ENCODE measurements around the gene FTO. TPM values are rescaled to one million over a fixed set of nuclear protein-coding genes. Genes with fewer than 3 reads are reported as not detected.

FTO gene
- total and polyA plus RNA-seq, 3 donors from 2014 or later = 32.4 to 64.7 (median 50.3) TPM

DNA sequence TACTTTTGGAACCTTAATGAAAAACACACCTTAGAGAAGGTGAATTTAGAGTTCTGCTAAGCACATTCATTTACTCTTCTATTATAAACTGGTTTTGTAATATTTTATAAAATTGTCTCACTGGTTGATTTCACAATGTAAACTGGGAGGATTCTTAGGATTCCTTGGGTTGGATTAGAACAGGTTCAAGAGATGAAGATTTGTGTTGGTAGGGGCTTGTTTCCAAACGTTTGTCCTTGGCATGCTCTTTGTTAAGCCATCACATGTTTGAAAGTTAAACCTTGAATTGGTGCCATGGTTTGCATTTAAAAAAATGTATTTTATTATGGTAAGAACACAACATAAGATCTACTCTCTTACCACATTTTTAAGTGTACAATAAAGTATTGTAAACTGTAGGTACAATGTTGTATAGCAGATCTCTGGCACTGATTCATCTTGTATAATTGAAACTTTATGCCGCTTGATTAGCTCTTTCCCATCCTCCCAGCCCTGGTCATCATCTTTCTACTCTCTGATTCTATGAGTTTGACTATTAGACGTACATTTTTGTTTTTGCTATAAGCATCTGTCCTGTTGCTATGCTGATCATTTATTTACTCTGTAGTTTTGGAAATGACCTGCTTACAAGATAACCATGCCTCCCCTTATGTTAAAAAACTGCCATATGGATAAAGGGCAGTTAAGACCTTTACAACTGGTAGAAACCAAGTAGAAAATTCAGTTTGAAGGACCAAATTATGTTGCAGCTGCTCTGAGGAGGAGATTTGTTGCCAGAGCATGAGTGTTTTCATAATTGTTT is 9.6 kb downstream of the FTO start:
- TF ChIP-seq, protein P1, sequence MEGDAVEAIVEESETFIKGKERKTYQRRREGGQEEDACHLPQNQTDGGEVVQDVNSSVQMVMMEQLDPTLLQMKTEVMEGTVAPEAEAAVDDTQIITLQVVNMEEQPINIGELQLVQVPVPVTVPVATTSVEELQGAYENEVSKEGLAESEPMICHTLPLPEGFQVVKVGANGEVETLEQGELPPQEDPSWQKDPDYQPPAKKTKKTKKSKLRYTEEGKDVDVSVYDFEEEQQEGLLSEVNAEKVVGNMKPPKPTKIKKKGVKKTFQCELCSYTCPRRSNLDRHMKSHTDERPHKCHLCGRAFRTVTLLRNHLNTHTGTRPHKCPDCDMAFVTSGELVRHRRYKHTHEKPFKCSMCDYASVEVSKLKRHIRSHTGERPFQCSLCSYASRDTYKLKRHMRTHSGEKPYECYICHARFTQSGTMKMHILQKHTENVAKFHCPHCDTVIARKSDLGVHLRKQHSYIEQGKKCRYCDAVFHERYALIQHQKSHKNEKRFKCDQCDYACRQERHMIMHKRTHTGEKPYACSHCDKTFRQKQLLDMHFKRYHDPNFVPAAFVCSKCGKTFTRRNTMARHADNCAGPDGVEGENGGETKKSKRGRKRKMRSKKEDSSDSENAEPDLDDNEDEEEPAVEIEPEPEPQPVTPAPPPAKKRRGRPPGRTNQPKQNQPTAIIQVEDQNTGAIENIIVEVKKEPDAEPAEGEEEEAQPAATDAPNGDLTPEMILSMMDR (IDR thresholded peaks at IDR 0.05) = no peak
- no peak for TF ChIP-seq POLR2A (IDR thresholded peaks at IDR 0.05)
- Histone ChIP-seq H3K4me3 (no peak overlapping the region), H3K36me3 (ENCODE audit: low read depth, missing control alignments) (no peaks in the 10 kb centered on the region), H3K27ac (no peak overlapping the region), H3K4me1 (peaks cover 12% of the 10 kb centered on the region), H3K27me3 (no peaks in the 10 kb centered on the region), H3K9me3 (no peaks in the 10 kb centered on the region)
- WGBS, 2 donors = 54 to 59% methylated on average over 3 of the region's 3 CpGs
- no peak for DNase-seq
- intact Hi-C loops (cut with DNase I; ENCODE audit: low total_unique reads) = no loop called here

DNA sequence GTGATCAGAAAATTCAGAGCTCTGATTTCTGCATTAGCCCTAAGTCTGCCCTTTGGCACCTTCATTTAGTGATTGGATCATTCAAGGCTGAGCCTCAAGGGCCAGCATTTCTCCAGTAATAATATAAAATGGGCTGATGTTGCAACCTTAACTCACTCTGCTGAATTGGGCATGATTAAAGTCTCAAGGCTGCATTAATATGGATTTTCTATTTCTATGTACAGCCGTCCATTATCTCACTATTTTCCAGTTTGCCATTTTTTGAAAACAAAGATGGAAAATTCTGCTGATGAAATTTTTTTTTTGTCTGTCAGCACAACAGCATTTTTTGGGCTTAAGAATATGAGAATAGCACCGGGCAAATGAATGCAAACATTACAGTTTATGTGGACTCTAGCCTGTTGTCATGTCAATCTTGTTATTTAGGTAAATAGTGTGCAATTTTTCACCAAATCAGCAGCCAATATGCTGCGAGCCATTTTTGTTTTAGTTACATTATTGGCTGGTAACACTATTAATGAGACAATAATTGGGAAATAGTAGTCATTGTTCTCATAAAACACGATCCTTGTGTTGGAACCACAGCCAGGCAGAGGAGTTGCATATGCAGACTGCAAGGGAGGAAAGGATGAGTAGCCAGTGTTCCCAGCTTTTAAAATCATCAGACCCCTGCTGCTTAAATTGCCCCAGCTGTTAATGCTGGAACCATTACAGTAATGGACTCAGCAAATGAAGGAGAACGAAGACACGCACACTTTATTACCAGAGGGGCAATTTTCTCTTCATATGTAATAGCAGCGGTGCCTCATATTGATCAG is 10.5 kb downstream of the FTO start:
- TF ChIP-seq, protein P1 (IDR thresholded peaks at IDR 0.05) = no peak
- no peak for TF ChIP-seq POLR2A (IDR thresholded peaks at IDR 0.05)
- intact Hi-C loops (cut with DNase I; ENCODE audit: low total_unique reads) = no loop called here
- H3K9me3 ChIP-seq = no peaks in the 10 kb centered on the region
- H3K4me3 ChIP-seq = no peak overlapping the region
- no peaks in the 10 kb centered on the region for H3K27me3 ChIP-seq
- H3K4me1 ChIP-seq = peaks cover 12% of the 10 kb centered on the region
- WGBS, 2 donors = 39 to 41% methylated on average over 7 of the region's 7 CpGs
- H3K27ac ChIP-seq = peak overlapping the region in 1 of 2 donors; percentile 32
- H3K36me3 ChIP-seq (ENCODE audit: low read depth, missing control alignments) = no peaks in the 10 kb centered on the region
- DNase-seq = peak; percentile 44

DNA sequence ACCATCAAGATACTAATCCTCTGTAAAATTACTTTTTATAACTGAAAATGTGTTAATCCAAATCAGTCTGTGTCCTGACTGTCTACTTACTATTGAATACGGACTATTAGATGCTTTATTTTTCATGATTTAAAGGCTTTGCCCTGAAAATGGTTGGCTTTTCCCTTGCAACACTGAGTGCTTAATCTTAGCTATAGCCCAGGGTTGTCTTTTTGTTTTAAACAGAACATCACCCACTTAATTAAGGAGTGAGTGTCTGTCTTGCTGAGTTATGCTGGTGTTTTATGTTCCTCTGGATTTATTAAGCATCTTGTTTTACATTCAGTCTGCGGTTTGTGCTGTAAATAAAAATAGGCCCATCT is 11.0 kb downstream of the FTO start:
- no peak for DNase-seq
- Histone ChIP-seq H3K36me3 (ENCODE audit: low read depth, missing control alignments) (no peaks in the 10 kb centered on the region), H3K27me3 (no peaks in the 10 kb centered on the region), H3K27ac (peak overlapping the region in 1 of 2 donors; percentile 32), H3K4me1 (peaks cover 12% of the 10 kb centered on the region), H3K9me3 (no peaks in the 10 kb centered on the region), H3K4me3 (no peak overlapping the region)
- 66 to 68% methylated on average over 2 of the region's 2 CpGs for WGBS, 2 donors
- intact Hi-C loops (cut with DNase I; ENCODE audit: low total_unique reads) = no loop called here
- no peak for TF ChIP-seq POLR2A (IDR thresholded peaks at IDR 0.05)
- TF ChIP-seq, protein P1 (IDR thresholded peaks at IDR 0.05) = no peak

DNA sequence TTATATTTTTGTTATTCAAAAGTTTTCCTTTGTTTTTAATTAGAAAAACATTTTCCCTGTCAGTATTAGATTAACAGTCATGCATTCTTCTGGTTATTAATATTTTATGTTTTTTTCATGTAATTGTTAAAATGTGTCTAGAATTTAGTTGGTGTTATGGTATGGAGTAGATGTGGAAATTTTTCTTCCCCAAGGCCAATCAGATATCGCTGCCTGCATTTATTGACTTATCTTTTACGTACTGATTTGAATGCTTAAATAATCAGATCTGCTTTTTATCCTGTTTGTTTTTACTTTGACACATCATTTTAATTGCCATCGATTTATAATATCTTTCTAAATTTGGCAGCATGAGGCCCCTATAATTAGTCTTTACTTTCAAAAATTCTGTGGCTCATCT is 13.6 kb downstream of the FTO start:
- DNase-seq = no peak
- no peak for TF ChIP-seq POLR2A (IDR thresholded peaks at IDR 0.05)
- TF ChIP-seq, protein P1 (IDR thresholded peaks at IDR 0.05) = no peak
- intact Hi-C loops (cut with DNase I; ENCODE audit: low total_unique reads) = no loop called here
- Histone ChIP-seq H3K27ac (no peak overlapping the region), H3K9me3 (no peaks in the 10 kb centered on the region), H3K4me3 (no peak overlapping the region), H3K27me3 (no peaks in the 10 kb centered on the region), H3K4me1 (peaks cover 12% of the 10 kb centered on the region), H3K36me3 (ENCODE audit: low read depth, missing control alignments) (no peaks in the 10 kb centered on the region)
- 70 to 73% methylated on average over 3 of the region's 3 CpGs for WGBS, 2 donors

Data from testis (tissue), 3 donors.